Stimulated activated naive CD4-positive, alpha-beta T cell treated with Interleukin-2 at 50 U/mL for 16 hours (primary cell): ENCODE results near the gene SERPINE1.
"Not testable (repeated sequence)": the region's sequence is repeated elsewhere in the genome, so short reads cannot be mapped to it uniquely, and the experiment has no call there.

Experiments
- DNase-seq: peaks from one replicate; lab custom pipeline; 2025; lab: John Stamatoyannopoulos, UW

Gene SERPINE1

GRCh38 chr7:101102026-101102425 is 24.9 kb upstream of the SERPINE1 start:
- DNase-seq = no peak

- DNase-seq = not testable (repeated sequence)
Measured at GRCh38 chr7:101103701-101104100, 23.2 kb upstream of the SERPINE1 start.

- no peak for DNase-seq
Measured at GRCh38 chr7:101104193-101104713, 22.7 kb upstream of the SERPINE1 start.

GRCh38 chr7:101104799-101105198 is 22.1 kb upstream of the SERPINE1 start:
- no peak for DNase-seq

GRCh38 chr7:101105248-101105647 is 21.7 kb upstream of the SERPINE1 start:
- DNase-seq = not testable (repeated sequence)

- no peak for DNase-seq
Measured at GRCh38 chr7:101106386-101106785, 20.5 kb upstream of the SERPINE1 start.

- no peak for DNase-seq
Measured at GRCh38 chr7:101108330-101108857, 18.5 kb upstream of the SERPINE1 start.

- no peak for DNase-seq
Measured at GRCh38 chr7:101108961-101109360, 17.9 kb upstream of the SERPINE1 start.

- DNase-seq = no peak
Measured at GRCh38 chr7:101109368-101109767, 17.5 kb upstream of the SERPINE1 start.

GRCh38 chr7:101111261-101111660 is 15.6 kb upstream of the SERPINE1 start:
- no peak for DNase-seq

GRCh38 chr7:101112233-101112632 is 14.7 kb upstream of the SERPINE1 start:
- no peak for DNase-seq

- not testable (repeated sequence) for DNase-seq
Measured at GRCh38 chr7:101113140-101113539, 13.8 kb upstream of the SERPINE1 start.

GRCh38 chr7:101113836-101114235 is 13.1 kb upstream of the SERPINE1 start:
- DNase-seq = no peak

GRCh38 chr7:101114492-101114891 is 12.4 kb upstream of the SERPINE1 start:
- no peak for DNase-seq

GRCh38 chr7:101115215-101115614 is 11.7 kb upstream of the SERPINE1 start:
- no peak for DNase-seq

GRCh38 chr7:101116898-101117297 is 10.0 kb upstream of the SERPINE1 start:
- DNase-seq = no peak

- no peak for DNase-seq
Measured at GRCh38 chr7:101118856-101119255, 8.0 kb upstream of the SERPINE1 start.

- DNase-seq = no peak
Measured at GRCh38 chr7:101119876-101120275, 7.0 kb upstream of the SERPINE1 start.

- DNase-seq = no peak
Measured at GRCh38 chr7:101120315-101120714, 6.6 kb upstream of the SERPINE1 start.

GRCh38 chr7:101121631-101121990 is 5.3 kb upstream of the SERPINE1 start:
- not testable (repeated sequence) for DNase-seq

GRCh38 chr7:101121991-101122932 is 4.6 kb upstream of the SERPINE1 start:
- DNase-seq = no peak

GRCh38 chr7:101122933-101123702 is 3.8 kb upstream of the SERPINE1 start:
- DNase-seq = no peak

- DNase-seq = no peak
Measured at GRCh38 chr7:101123703-101124068, 3.2 kb upstream of the SERPINE1 start.
